Hepatocyte (in vitro differentiated cells): ENCODE results near the gene KLRK1.

Experiments
- EZH2 ChIP-seq: fragments of 200-600 bp; sonication (generic); IDR thresholded peaks from 2 replicates; pipeline ENCODE4 v1.6.1; 2016; ENCODE audit warnings: antibody characterized with exemption, mild to moderate bottlenecking, borderline replicate concordance
- EZH2phosphoT487 ChIP-seq: fragments of 200-600 bp; sonication (generic); IDR thresholded peaks from one replicate; pipeline ENCODE4 v1.6.1; 2018; ENCODE audit warnings: antibody characterized with exemption, mild to moderate bottlenecking, low read depth, moderate library complexity; ENCODE audit not compliant: unreplicated experiment, severe bottlenecking
- TF ChIP-seq, protein P1 (sequence below): fragments of 200-600 bp; sonication (generic); IDR thresholded peaks from 2 replicates; pipeline ENCODE4 v1.5.1; 2016; ENCODE audit warnings: antibody characterized with exemption, mild to moderate bottlenecking; ENCODE audit not compliant: poor library complexity

DNA sequence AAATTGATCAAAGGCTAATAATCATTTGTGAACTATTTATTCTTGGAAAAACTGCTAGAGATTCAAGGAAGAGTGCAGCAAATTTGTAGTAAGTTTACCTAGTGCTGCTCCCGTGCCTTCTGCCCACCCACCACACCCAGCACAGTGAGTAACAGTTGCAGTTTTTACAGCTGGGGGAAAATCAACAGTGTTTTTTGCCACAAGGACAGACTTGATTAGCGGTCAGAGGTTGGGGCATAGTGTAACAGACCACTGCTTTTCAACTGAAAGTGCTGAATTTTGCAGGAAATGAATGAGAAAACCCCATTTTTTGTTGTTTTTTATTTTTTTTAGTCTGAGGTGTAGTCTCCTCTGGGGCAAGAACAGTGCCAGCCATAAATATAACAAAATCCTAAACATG lies 7.5 kb upstream of the KLRK1 start:
- TF ChIP-seq EZH2, result no peak
- TF ChIP-seq, protein P1, sequence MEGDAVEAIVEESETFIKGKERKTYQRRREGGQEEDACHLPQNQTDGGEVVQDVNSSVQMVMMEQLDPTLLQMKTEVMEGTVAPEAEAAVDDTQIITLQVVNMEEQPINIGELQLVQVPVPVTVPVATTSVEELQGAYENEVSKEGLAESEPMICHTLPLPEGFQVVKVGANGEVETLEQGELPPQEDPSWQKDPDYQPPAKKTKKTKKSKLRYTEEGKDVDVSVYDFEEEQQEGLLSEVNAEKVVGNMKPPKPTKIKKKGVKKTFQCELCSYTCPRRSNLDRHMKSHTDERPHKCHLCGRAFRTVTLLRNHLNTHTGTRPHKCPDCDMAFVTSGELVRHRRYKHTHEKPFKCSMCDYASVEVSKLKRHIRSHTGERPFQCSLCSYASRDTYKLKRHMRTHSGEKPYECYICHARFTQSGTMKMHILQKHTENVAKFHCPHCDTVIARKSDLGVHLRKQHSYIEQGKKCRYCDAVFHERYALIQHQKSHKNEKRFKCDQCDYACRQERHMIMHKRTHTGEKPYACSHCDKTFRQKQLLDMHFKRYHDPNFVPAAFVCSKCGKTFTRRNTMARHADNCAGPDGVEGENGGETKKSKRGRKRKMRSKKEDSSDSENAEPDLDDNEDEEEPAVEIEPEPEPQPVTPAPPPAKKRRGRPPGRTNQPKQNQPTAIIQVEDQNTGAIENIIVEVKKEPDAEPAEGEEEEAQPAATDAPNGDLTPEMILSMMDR, result no peak
- no peak for TF ChIP-seq EZH2phosphoT487
